NCI-H510A treated with DMSO at 0.1 percent for 48 hours (cell line): ENCODE data around the gene IL1RN.

Experiments
- DNase-seq: peaks from one replicate; lab custom pipeline; 2025; lab: John Stamatoyannopoulos, UW

The IL1RN gene

GRCh38 chr2:113157118-113157896 is 29.9 kb downstream of the IL1RN start:
- DNase-seq = peak; percentile 71

GRCh38 chr2:113157897-113158753 is 30.7 kb downstream of the IL1RN start:
- no peak for DNase-seq

- no peak for DNase-seq
Measured at GRCh38 chr2:113158884-113159553, 31.6 kb downstream of the IL1RN start.

GRCh38 chr2:113160248-113160647 is 32.9 kb downstream of the IL1RN start:
- DNase-seq = no peak

- DNase-seq = no peak
Measured at GRCh38 chr2:113160962-113161361, 33.6 kb downstream of the IL1RN start.

GRCh38 chr2:113162173-113162572 is 34.8 kb downstream of the IL1RN start:
- no peak for DNase-seq

- DNase-seq = no peak
Measured at GRCh38 chr2:113162869-113163268, 35.5 kb downstream of the IL1RN start.

GRCh38 chr2:113164215-113164929 is 37.0 kb downstream of the IL1RN start:
- no peak for DNase-seq

- DNase-seq = no peak
Measured at GRCh38 chr2:113164930-113165585, 37.7 kb downstream of the IL1RN start.

- no peak for DNase-seq
Measured at GRCh38 chr2:113166187-113166645, 38.8 kb downstream of the IL1RN start.

- peak; percentile 85 for DNase-seq
Measured at GRCh38 chr2:113167115-113167932, 39.9 kb downstream of the IL1RN start.

- no peak for DNase-seq
Measured at GRCh38 chr2:113167962-113168340, 40.6 kb downstream of the IL1RN start.

- DNase-seq = no peak
Measured at GRCh38 chr2:113169002-113169530, 41.7 kb downstream of the IL1RN start.

- no peak for DNase-seq
Measured at GRCh38 chr2:113169586-113169985, 42.2 kb downstream of the IL1RN start.

GRCh38 chr2:113171334-113172075 is 44.1 kb downstream of the IL1RN start:
- DNase-seq = no peak

- no peak for DNase-seq
Measured at GRCh38 chr2:113172721-113173541, 45.5 kb downstream of the IL1RN start.

GRCh38 chr2:113173542-113174375 is 46.4 kb downstream of the IL1RN start, which contains the start of gene PSD4:
Gene PSD4, plus strand, starts transcription at chr2:113173971. Its CDS starts 8,486 bp downstream, at chr2:113182457.
- DNase-seq = peak; percentile 33

GRCh38 chr2:113174376-113174750 is 47.0 kb downstream of the IL1RN start:
- no peak for DNase-seq
